Panc1 (cell line): ENCODE results near the gene MBD6. TPM values are rescaled to one million over a fixed set of nuclear protein-coding genes. Genes with fewer than 3 reads are reported as not detected.

ENCODE experiments used
- ATAC-seq: fragments of 200-7000 bp; cut with Tn5 transposase; 2 replicates; pipeline ENCODE4 v1.9.1; 2020; ENCODE audit warnings: mild to moderate bottlenecking, moderate library complexity
- BruUV-seq: library from RNA; stranded (reverse); fragments of 400-500 nt; replicated peaks from 2 replicates; lab custom pipeline; 2021; lab: Mats Ljungman, UMichigan
- CTCF ChIA-PET: fragments of 300-600 bp; sonication (Branson Sonifier 250); formaldehyde crosslinking; loops from one replicate; lab custom pipeline; 2022; ENCODE audit warnings: antibody characterized with exemption; lab: Charles Lee
- POLR2A ChIA-PET: fragments of 300-600 bp; sonication (Branson Sonifier 250); formaldehyde crosslinking; loops from one replicate; lab custom pipeline; 2022; ENCODE audit warnings: antibody characterized with exemption; lab: Charles Lee
- DNase-seq: peaks from one replicate; pipeline ENCODE4 v3.0.0-alpha.2; 2010; ENCODE audit warnings: low read depth, low spot score
- H3K27ac ChIP-seq: 2 replicates; pipeline ENCODE4 v1.5.1; 2011; ENCODE audit warnings: mild to moderate bottlenecking, low read length, inconsistent platforms
- H3K27me3 ChIP-seq: fragments of 200-500 bp; sonication (Bioruptor generic); 2 replicates; pipeline ENCODE4 v1.6.0; 2014; ENCODE audit warnings: low read length, inconsistent platforms; ENCODE audit not compliant: control insufficient read depth, insufficient read depth
- H3K36me3 ChIP-seq: fragments of 200-500 bp; sonication (Bioruptor generic); 2 replicates; pipeline ENCODE4 v1.5.1; 2014; ENCODE audit warnings: inconsistent platforms, mild to moderate bottlenecking, low read length, moderate library complexity; ENCODE audit not compliant: control insufficient read depth, insufficient read depth
- H3K4me1 ChIP-seq: 2 replicates; pipeline ENCODE4 v1.5.1; 2011; ENCODE audit warnings: inconsistent platforms, mild to moderate bottlenecking, low read length, moderate library complexity; ENCODE audit not compliant: control insufficient read depth, insufficient read depth
- H3K4me3 ChIP-seq, 2 experiments: 2 replicates each; pipeline ENCODE4 v1.5.1; 2011 to 2012; ENCODE audit warnings: low read depth in 2 of 2, low read length in 2 of 2, mild to moderate bottlenecking in 2 of 2, inconsistent platforms in 1 of 2, moderate library complexity in 1 of 2
- H3K9me3 ChIP-seq: fragments of 200-500 bp; sonication (Bioruptor generic); 2 replicates; pipeline ENCODE4 v1.5.1; 2014; ENCODE audit warnings: low read depth, mild to moderate bottlenecking, inconsistent platforms, low read length, moderate library complexity; ENCODE audit not compliant: control insufficient read depth, insufficient read depth
- CTCF ChIP-seq: fragments of 450-650 bp; IDR thresholded peaks from 2 replicates; pipeline ENCODE4 v1.5.1; 2017; ENCODE audit warnings: mild to moderate bottlenecking
- POLR2AphosphoS5 ChIP-seq: IDR thresholded peaks from 2 replicates; pipeline ENCODE4 v1.6.1; 2012; ENCODE audit warnings: mild to moderate bottlenecking, low read depth, low read length, moderate library complexity
- SIN3A ChIP-seq: IDR thresholded peaks from 2 replicates; pipeline ENCODE4 v1.6.1; 2012; ENCODE audit warnings: low read depth, mild to moderate bottlenecking, low read length, moderate library complexity, borderline replicate concordance; ENCODE audit not compliant: insufficient read depth
- TCF7L2 ChIP-seq: IDR thresholded peaks from 2 replicates; pipeline ENCODE4 v1.6.1; 2011; ENCODE audit warnings: mild to moderate bottlenecking, low read depth, low read length, inconsistent platforms
- in situ Hi-C: cut with HindIII; loops from 2 replicates; pipeline ENCODE4 v1.10.0; 2016; ENCODE audit warnings: low sequenced_read_pairs, low pct_unique_long_range_greater_than_20kb
- intact Hi-C: fragments of 100-400 bp; cut with micrococcal nuclease; formaldehyde crosslinking; loops from one replicate; pipeline ENCODE4 v1.10.0; 2022; ENCODE audit not compliant: unreplicated experiment
- total RNA-seq: library from RNA; stranded (reverse); gene quantifications from one replicate; pipeline ENCODE4 v1.2.1, GENCODE V29; 2021; ENCODE audit not compliant: unreplicated experiment
- TF ChIP-seq, protein P1 (sequence below), 2 experiments: IDR thresholded peaks; 2 replicates each; pipeline ENCODE4 v1.6.1; 2011 to 2012; ENCODE audit warnings: low read depth in 2 of 2, control low read depth in 1 of 2, low read length in 1 of 2, mild to moderate bottlenecking in 1 of 2, moderate library complexity in 1 of 2; ENCODE audit not compliant: insufficient read depth in 1 of 2

Gene MBD6
- total RNA-seq, 1 experiment from 2014 or later: 115 TPM

DNA sequence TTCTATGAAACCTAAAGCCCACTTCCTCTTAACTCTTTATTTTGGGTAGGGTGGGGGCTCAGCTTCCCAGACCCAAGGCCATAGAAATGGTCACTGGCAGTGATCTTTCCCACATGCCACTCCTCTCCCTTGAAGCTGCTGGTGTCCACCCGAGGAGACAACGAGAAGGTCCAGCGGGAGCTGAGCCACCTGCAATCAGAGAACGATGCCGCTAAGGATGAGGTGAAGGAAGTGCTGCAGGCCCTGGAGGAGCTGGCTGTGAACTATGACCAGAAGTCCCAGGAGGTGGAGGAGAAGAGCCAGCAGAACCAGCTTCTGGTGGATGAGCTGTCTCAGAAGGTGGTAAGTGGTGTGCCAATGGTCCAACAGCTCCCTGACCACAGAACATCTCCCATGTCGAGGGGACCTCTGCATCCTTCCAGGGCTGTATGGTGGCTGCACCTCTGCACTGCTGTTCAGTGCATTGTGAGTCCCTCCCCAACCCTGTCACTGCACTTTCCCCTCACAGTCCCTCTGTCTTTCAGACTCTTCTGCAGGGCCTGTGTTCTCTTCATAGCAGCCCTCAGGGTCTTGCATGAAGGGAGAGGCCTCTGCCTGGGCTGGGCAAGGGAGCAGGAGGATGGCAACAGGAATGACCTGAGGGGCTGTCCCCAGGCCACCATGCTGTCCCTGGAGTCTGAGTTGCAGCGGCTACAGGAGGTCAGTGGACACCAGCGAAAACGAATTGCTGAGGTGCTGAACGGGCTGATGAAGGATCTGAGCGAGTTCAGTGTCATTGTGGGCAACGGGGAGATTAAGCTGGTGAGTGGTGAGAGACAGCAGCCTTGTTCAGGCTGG is 49.5 kb downstream of the MBD6 start:
- in situ Hi-C loops: no loop called here
- H3K4me1 ChIP-seq: no peaks in the 10 kb centered on the region
- POLR2A ChIA-PET: interaction anchor here (0.7 kb wide), 2 partner anchors 12 to 1318 kb away, joined by 3 to 4 read pairs; no protein-coding TSS in a partner anchor
- H3K9me3 ChIP-seq: no peaks in the 10 kb centered on the region
- no TSS peak for BruUV-seq
- CTCF ChIA-PET: interaction anchor here (1.2 kb wide), 1 partner anchor 11 kb away, joined by 3 read pairs; no protein-coding TSS in a partner anchor
- ATAC-seq (no peak), DNase-seq (no peak)
- no peak overlapping the region for H3K27ac ChIP-seq
- no peak overlapping the region for H3K4me3 ChIP-seq
- intact Hi-C loops: no loop called here
- H3K36me3 ChIP-seq: no peaks in the 10 kb centered on the region
- TF ChIP-seq POLR2AphosphoS5 (no peak), CTCF (no peak), TCF7L2 (no peak), SIN3A (no peak)
- TF ChIP-seq, protein P1, sequence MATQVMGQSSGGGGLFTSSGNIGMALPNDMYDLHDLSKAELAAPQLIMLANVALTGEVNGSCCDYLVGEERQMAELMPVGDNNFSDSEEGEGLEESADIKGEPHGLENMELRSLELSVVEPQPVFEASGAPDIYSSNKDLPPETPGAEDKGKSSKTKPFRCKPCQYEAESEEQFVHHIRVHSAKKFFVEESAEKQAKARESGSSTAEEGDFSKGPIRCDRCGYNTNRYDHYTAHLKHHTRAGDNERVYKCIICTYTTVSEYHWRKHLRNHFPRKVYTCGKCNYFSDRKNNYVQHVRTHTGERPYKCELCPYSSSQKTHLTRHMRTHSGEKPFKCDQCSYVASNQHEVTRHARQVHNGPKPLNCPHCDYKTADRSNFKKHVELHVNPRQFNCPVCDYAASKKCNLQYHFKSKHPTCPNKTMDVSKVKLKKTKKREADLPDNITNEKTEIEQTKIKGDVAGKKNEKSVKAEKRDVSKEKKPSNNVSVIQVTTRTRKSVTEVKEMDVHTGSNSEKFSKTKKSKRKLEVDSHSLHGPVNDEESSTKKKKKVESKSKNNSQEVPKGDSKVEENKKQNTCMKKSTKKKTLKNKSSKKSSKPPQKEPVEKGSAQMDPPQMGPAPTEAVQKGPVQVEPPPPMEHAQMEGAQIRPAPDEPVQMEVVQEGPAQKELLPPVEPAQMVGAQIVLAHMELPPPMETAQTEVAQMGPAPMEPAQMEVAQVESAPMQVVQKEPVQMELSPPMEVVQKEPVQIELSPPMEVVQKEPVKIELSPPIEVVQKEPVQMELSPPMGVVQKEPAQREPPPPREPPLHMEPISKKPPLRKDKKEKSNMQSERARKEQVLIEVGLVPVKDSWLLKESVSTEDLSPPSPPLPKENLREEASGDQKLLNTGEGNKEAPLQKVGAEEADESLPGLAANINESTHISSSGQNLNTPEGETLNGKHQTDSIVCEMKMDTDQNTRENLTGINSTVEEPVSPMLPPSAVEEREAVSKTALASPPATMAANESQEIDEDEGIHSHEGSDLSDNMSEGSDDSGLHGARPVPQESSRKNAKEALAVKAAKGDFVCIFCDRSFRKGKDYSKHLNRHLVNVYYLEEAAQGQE (IDR thresholded peaks at IDR 0.05; ENCODE audit: insufficient read depth in 1 of 2, low read depth in 2 of 2, low read length in 1 of 2): no peak
- H3K27me3 ChIP-seq: no peaks in the 10 kb centered on the region

GRCh38 chr12:57574795-57575194 is 52.2 kb downstream of the MBD6 start:
- no peaks in the 10 kb centered on the region for H3K4me1 ChIP-seq
- no peaks in the 10 kb centered on the region for H3K36me3 ChIP-seq
- no peak overlapping the region for H3K27ac ChIP-seq

More at GRCh38 chr12:57574795-57575194, 52.2 kb downstream of the MBD6 start:
- in situ Hi-C loops: no loop called here
- ATAC-seq: no peak
- TF ChIP-seq, protein P1 (IDR thresholded peaks at IDR 0.05; ENCODE audit: insufficient read depth in 1 of 2, low read depth in 2 of 2, low read length in 1 of 2): no peak
- TF ChIP-seq TCF7L2 (no peak), POLR2AphosphoS5 (no peak), SIN3A (no peak), CTCF (no peak)
- H3K27me3 ChIP-seq: no peaks in the 10 kb centered on the region
- intact Hi-C loops: no loop called here
- BruUV-seq: no TSS peak
- ChIA-PET CTCF (interaction anchor here (0.9 kb wide), 1 partner anchor 9 kb away, joined by 3 read pairs; no protein-coding TSS in a partner anchor), POLR2A (no interaction called here)
- no peak for DNase-seq
- H3K9me3 ChIP-seq: no peaks in the 10 kb centered on the region
- no peak overlapping the region for H3K4me3 ChIP-seq
